Peyer's patch (tissue), 4 donors: ENCODE results near the gene RBM18.

Experiments used
- CTCF ChIP-seq, 6 experiments: fragments of 450-650 bp in 4 of 6; fragments of 200-600 bp in 2 of 6; sonication (generic) in 1 of 6; IDR thresholded peaks; one replicate each; pipeline ENCODE4 v1.5.1; 2017 to 2019; ENCODE audit warnings: antibody characterized with exemption in 6 of 6, mild to moderate bottlenecking in 3 of 6, moderate library complexity in 1 of 6
- POLR2A ChIP-seq, 2 donors: fragments of 450-650 bp; IDR thresholded peaks; one replicate each; pipeline ENCODE4 v1.5.1; 2017; ENCODE audit warnings: antibody characterized with exemption in 2 of 2, mild to moderate bottlenecking in 2 of 2, moderate library complexity in 2 of 2

GRCh38 chr9:122291458-122291857, 26.8 kb upstream of the RBM18 start:
- TF ChIP-seq POLR2A (IDR thresholded peaks at IDR 0.05) (no peak), CTCF (IDR thresholded peaks at IDR 0.05) (no peak)
